Neuronal stem cell (in vitro differentiated cells): ENCODE results near the gene MUC5AC.

ENCODE experiments used
- DNase-seq: peaks from one replicate; pipeline ENCODE4 v3.0.0-alpha.2; 2013; ENCODE audit warnings: low spot score
- H2AFZ ChIP-seq: one replicate; pipeline ENCODE4 v1.6.1; 2013; ENCODE audit warnings: mild to moderate bottlenecking, low read length, inconsistent platforms
- H2AK5ac ChIP-seq: 2 replicates; pipeline ENCODE4 v1.6.1; 2013; ENCODE audit warnings: low read depth, mild to moderate bottlenecking, inconsistent platforms, low read length, moderate library complexity, mixed read lengths
- H2BK120ac ChIP-seq: 2 replicates; pipeline ENCODE4 v1.6.1; 2013; ENCODE audit warnings: low read depth, mild to moderate bottlenecking, inconsistent platforms, low read length, moderate library complexity, mixed read lengths
- H2BK12ac ChIP-seq: one replicate; pipeline ENCODE4 v1.6.1; 2013; ENCODE audit warnings: low read length, inconsistent platforms
- H2BK15ac ChIP-seq: 2 replicates; pipeline ENCODE4 v1.6.1; 2013; ENCODE audit warnings: mild to moderate bottlenecking, low read length, inconsistent platforms, mixed read lengths
- H2BK5ac ChIP-seq: one replicate; pipeline ENCODE4 v1.6.1; 2013; ENCODE audit warnings: inconsistent platforms, mild to moderate bottlenecking, low read length, moderate library complexity
- H3K14ac ChIP-seq: one replicate; pipeline ENCODE4 v1.6.1; 2013; ENCODE audit warnings: low read length, inconsistent platforms
- H3K18ac ChIP-seq: 2 replicates; pipeline ENCODE4 v1.6.1; 2013; ENCODE audit warnings: low read length, inconsistent platforms
- H3K23ac ChIP-seq: 2 replicates; pipeline ENCODE4 v1.6.1; 2013; ENCODE audit warnings: low read depth, mild to moderate bottlenecking, mixed read lengths, low read length, inconsistent platforms; ENCODE audit not compliant: poor library complexity
- H3K27ac ChIP-seq: replicated peaks from 3 replicates; pipeline ENCODE4 v1.5.1; 2013; ENCODE audit warnings: low read length, inconsistent platforms
- H3K27me3 ChIP-seq, 3 experiments: 2 replicates each; pipeline ENCODE4 v1.6.1; 2013; ENCODE audit warnings: low read length in 3 of 3, mild to moderate bottlenecking in 2 of 3, inconsistent platforms in 1 of 3, low read depth in 1 of 3, mixed read lengths in 1 of 3, moderate library complexity in 1 of 3; ENCODE audit not compliant: control insufficient read depth in 3 of 3, insufficient read depth in 3 of 3
- H3K36me3 ChIP-seq, 2 donors: replicated peaks in 1 of 2; 2 replicates each; pipeline ENCODE4 v1.6.1; 2013; ENCODE audit warnings: low read length in 2 of 2; ENCODE audit not compliant: control insufficient read depth in 2 of 2, insufficient read depth in 2 of 2
- H3K4ac ChIP-seq: 2 replicates; pipeline ENCODE4 v1.6.1; 2013; ENCODE audit warnings: inconsistent platforms, mild to moderate bottlenecking, low read length, moderate library complexity
- H3K4me1 ChIP-seq, 2 donors: 1 replicate in 1 of 2; 2 replicates in 1 of 2; pipeline ENCODE4 v1.6.1; 2013; ENCODE audit warnings: low read length in 2 of 2, low read depth in 1 of 2; ENCODE audit not compliant: control insufficient read depth in 2 of 2, insufficient read depth in 1 of 2
- H3K4me2 ChIP-seq: one replicate; pipeline ENCODE4 v1.6.1; 2013; ENCODE audit warnings: mild to moderate bottlenecking, low read length, inconsistent platforms; ENCODE audit not compliant: insufficient read depth, poor library complexity, severe bottlenecking
- H3K4me3 ChIP-seq, 2 donors: 2 replicates each; pipeline ENCODE4 v1.5.1; 2013; ENCODE audit warnings: low read length in 2 of 2, mild to moderate bottlenecking in 2 of 2, inconsistent platforms in 1 of 2, moderate library complexity in 1 of 2
- H3K79me1 ChIP-seq: one replicate; pipeline ENCODE4 v1.6.1; 2013; ENCODE audit warnings: low read depth, mild to moderate bottlenecking, inconsistent platforms, low read length, moderate library complexity
- H3K9ac ChIP-seq: one replicate; pipeline ENCODE4 v1.6.1; 2013; ENCODE audit warnings: mild to moderate bottlenecking, low read depth, low read length, inconsistent platforms; ENCODE audit not compliant: poor library complexity
- H3K9me3 ChIP-seq, 2 donors: replicated peaks in 1 of 2; 2 replicates each; pipeline versions ENCODE3 to v1.6.1; 2013; ENCODE audit warnings: low read length in 2 of 2, mild to moderate bottlenecking in 2 of 2, inconsistent platforms in 1 of 2, low read depth in 1 of 2, mixed read lengths in 1 of 2, moderate library complexity in 1 of 2; ENCODE audit not compliant: control insufficient read depth in 2 of 2, insufficient read depth in 1 of 2
- H4K8ac ChIP-seq: one replicate; pipeline ENCODE4 v1.6.1; 2013; ENCODE audit warnings: low read depth, mild to moderate bottlenecking, inconsistent platforms, low read length, moderate library complexity
- H4K91ac ChIP-seq: one replicate; pipeline ENCODE4 v1.6.1; 2013; ENCODE audit warnings: low read length, low read depth, mild to moderate bottlenecking, inconsistent platforms; ENCODE audit not compliant: poor library complexity
- WGBS, 2 donors: extraction: QIAGEN DNeasy Blood & Tissue Kit; methylation state at CpG; one replicate each; pipeline ENCODE4 v1.1.7; 2013; ENCODE audit warnings: missing lambda C conversion rate in 2 of 2, mixed read lengths in 1 of 2; ENCODE audit not compliant: insufficient read length in 2 of 2, insufficient replicate concordance in 1 of 2; ENCODE audit errors: extremely low coverage in 2 of 2; 5-methylcytosine and 5-hydroxymethylcytosine counted together

Gene MUC5AC

DNA sequence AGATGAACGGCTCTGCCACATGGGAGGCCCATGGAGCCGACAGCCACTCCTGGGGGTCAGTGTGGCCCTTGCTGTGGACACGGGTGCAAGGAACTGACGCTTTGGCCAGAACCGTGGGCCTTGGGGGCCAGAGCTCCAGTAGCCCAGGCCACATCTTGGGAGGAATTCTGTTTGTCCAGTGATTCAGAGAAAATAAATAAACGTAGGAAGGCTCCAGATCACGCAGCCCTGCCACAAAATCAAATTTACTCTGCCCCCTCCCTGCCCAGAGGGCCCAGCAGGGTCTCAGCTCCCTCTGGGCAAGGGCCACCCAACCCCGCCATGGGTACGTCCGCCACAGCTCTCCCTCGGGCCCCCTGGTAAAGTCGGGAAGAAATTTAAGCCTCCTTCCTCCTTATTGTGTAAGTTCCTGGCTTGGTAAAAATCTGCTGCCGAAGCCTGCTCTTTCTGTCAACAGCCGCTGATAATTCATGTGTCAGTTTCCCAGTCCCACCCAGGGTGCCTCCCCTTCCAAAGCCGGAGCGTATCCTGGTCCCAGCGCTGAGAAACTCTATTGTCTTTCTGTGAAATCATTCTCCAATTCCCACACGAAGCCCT lies 6.9 kb upstream of the MUC5AC start:
- no peak overlapping the region for H4K8ac ChIP-seq
- H3K9me3 ChIP-seq: peaks cover 7 to 11% of the 10 kb centered on the region in 2 donors
- no peak overlapping the region for H4K91ac ChIP-seq
- peaks cover 0 to 3% (median 0%) of the 10 kb centered on the region in 3 experiments for H3K27me3 ChIP-seq
- no peak overlapping the region for H3K27ac ChIP-seq
- no peak overlapping the region for H3K9ac ChIP-seq
- H3K79me1 ChIP-seq: peaks cover 2% of the 10 kb centered on the region
- H3K4me3 ChIP-seq: no peak overlapping the region
- no peaks in the 10 kb centered on the region for H3K36me3 ChIP-seq
- no CpG with 5 or more reads among the region's 18 CpGs for WGBS, 2 donors
- H2BK15ac ChIP-seq: no peak overlapping the region
- H2BK120ac ChIP-seq: no peak overlapping the region
- H2AFZ ChIP-seq: peak overlapping the region; percentile 17
- H3K4me1 ChIP-seq: peaks cover 0 to 1% of the 10 kb centered on the region in 2 donors
- peak overlapping the region; percentile 32 for H2AK5ac ChIP-seq
- H3K23ac ChIP-seq: no peak overlapping the region
- no peak overlapping the region for H3K4ac ChIP-seq
- no peak overlapping the region for H2BK12ac ChIP-seq
- no peak overlapping the region for H2BK5ac ChIP-seq
- no peak overlapping the region for H3K4me2 ChIP-seq
- H3K14ac ChIP-seq: no peak overlapping the region
- H3K18ac ChIP-seq: peak overlapping the region; percentile 59
- no peak for DNase-seq

DNA sequence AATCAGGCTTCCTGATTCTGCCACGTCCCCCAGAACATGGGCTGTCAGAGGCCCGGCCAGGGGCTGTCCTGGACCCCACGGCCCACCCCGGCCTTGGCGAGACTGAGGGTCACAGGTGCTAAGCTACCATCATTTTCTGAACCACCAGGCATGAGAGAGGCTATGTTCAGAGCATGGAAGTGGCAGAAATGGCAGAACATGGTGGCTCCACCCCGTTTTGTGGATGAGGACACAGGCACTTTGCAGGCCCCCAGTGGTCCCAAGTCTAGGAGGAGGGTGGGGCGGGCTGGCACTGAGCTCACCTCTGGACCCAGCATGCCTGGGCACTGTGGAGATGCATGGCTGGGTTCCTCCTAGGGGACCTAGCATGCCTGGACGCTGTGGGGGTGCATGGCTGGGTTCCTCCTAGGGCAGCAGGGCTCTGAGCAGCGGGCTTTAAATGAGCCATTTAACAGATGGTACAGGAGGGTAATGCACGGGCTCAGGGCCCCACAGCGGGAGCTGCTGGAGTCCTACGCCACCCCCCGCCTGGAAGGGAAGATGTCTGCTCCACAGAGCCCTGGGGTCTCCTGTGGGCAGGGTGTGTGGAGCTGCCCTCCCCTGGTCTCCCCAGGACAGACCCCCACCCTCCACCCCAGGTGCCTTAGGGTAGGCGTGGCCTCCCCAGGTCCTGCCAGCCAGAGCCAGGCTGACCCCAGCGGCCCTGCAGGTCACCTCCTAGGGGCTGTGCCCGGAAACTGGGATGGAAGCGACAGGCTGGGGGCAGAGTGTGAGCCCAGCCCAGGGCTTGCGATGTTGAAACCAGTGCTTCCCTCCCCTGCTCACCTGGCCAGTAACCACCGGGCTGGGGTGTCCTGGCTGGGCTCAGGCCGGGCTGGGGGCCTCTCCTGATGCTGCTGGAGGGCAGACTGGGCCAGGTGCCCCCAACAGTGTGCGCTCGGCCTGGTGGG lies 6.1 kb upstream of the MUC5AC start:
- no peak overlapping the region for H2BK120ac ChIP-seq
- H3K23ac ChIP-seq: no peak overlapping the region
- peaks cover 0 to 1% of the 10 kb centered on the region in 2 donors for H3K4me1 ChIP-seq
- peak overlapping the region; percentile 56 for H2AK5ac ChIP-seq
- H3K4me2 ChIP-seq: no peak overlapping the region
- peak overlapping the region; percentile 17 for H2AFZ ChIP-seq
- peaks cover 10 to 12% of the 10 kb centered on the region in 2 donors for H3K9me3 ChIP-seq
- peak overlapping the region; percentile 56 for H3K14ac ChIP-seq
- H3K36me3 ChIP-seq: no peaks in the 10 kb centered on the region
- no peak overlapping the region for H4K91ac ChIP-seq
- H3K4me3 ChIP-seq: no peak overlapping the region
- peaks cover 0 to 3% (median 0%) of the 10 kb centered on the region in 3 experiments for H3K27me3 ChIP-seq
- H2BK12ac ChIP-seq: no peak overlapping the region
- H2BK15ac ChIP-seq: peak overlapping the region; percentile 43
- H4K8ac ChIP-seq: no peak overlapping the region
- H2BK5ac ChIP-seq: no peak overlapping the region
- H3K79me1 ChIP-seq: peaks cover 2% of the 10 kb centered on the region
- no CpG with 5 or more reads among the region's 22 CpGs for WGBS, 2 donors
- H3K4ac ChIP-seq: no peak overlapping the region
- peak overlapping the region; percentile 28 for H3K18ac ChIP-seq
- DNase-seq: no peak
- no peak overlapping the region for H3K27ac ChIP-seq
- no peak overlapping the region for H3K9ac ChIP-seq

DNA sequence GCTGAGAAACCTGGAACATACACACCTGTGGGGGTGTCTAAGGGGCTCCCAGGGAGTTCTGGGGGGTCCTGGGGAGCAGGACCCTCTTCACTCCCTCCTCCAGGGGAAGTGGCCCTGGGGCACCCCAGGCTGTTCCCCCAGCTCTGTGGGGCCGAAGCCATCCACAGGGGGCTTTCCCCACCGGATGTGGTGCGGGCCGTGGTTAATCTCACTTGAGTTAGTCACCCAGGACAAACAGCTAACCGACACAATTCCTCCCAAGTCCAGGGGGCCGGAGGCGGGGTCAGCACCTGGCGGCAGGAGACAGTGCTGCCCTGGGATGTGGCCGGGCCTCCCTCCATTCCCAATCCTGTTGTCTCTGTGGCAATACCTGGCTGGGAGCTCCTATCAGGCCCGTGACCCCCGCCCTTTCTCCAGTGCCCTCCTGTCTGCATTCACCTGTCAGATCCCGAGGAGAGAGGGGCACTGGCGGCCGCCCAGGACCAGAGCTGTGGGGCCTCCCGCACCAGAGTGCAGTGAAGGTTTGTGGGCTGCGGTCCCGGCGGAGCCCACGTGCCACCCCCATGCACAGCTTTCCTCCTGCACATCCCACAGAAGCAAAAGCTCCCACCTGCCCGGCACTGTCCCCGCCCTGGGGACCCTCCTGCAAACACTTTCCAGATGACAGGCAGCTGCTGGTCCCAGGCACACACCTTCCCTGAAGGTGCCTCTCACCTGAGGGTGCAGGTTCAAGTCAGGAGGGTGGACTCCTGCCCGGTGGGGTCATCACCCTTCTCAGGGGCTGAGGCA lies 5.2 kb upstream of the MUC5AC start:
- H3K79me1 ChIP-seq: peaks cover 2% of the 10 kb centered on the region
- WGBS, 2 donors: no CpG with 5 or more reads among the region's 22 CpGs
- H3K36me3 ChIP-seq: no peaks in the 10 kb centered on the region

More for the DNA sequence above, 5.2 kb upstream of the MUC5AC start:
- Histone ChIP-seq H2BK5ac (peak overlapping the region; percentile 13), H3K4me3 (no peak overlapping the region), H2AK5ac (peak overlapping the region; percentile 63), H3K23ac (no peak overlapping the region), H2BK15ac (peak overlapping the region; percentile 67), H3K9me3 (peaks cover 8 to 12% of the 10 kb centered on the region in 2 donors), H2BK120ac (no peak overlapping the region), H2AFZ (no peak overlapping the region), H3K4ac (no peak overlapping the region), H3K14ac (peak overlapping the region; percentile 94), H3K4me1 (peaks cover 0 to 1% of the 10 kb centered on the region in 2 donors), H2BK12ac (no peak overlapping the region), H4K91ac (no peak overlapping the region), H3K27ac (no peak overlapping the region), H3K4me2 (no peak overlapping the region), H3K9ac (no peak overlapping the region), H4K8ac (no peak overlapping the region), H3K18ac (peak overlapping the region; percentile 57), H3K27me3 (peaks cover 0 to 3% (median 0%) of the 10 kb centered on the region in 3 experiments)
- no peak for DNase-seq
